CD4-positive, alpha-beta T cell treated with Interleukin-1 beta for 1 hour (primary cell): ENCODE measurements around the gene TMEM186.

Experiments used
- DNase-seq, 2 donors: peaks; one replicate each; pipeline ENCODE4 v3.0.0-alpha.2; 2020 to 2022

TMEM186 gene

GRCh38 chr16:8768283-8768682, 29.2 kb downstream of the TMEM186 start:
- no peak for DNase-seq

GRCh38 chr16:8767176-8767575, 30.3 kb downstream of the TMEM186 start:
- no peak for DNase-seq

GRCh38 chr16:8764525-8765250, 32.8 kb downstream of the TMEM186 start:
- no peak for DNase-seq

GRCh38 chr16:8763899-8764298, 33.5 kb downstream of the TMEM186 start:
- no peak for DNase-seq

GRCh38 chr16:8763083-8763482, 34.4 kb downstream of the TMEM186 start:
- no peak for DNase-seq

- no peak for DNase-seq
Measured at GRCh38 chr16:8762254-8762653, 35.2 kb downstream of the TMEM186 start.

GRCh38 chr16:8761078-8761477, 36.4 kb downstream of the TMEM186 start:
- no peak for DNase-seq

- DNase-seq, result no peak
Measured at GRCh38 chr16:8760021-8760420, 37.4 kb downstream of the TMEM186 start.

GRCh38 chr16:8758022-8758421, 39.4 kb downstream of the TMEM186 start:
- DNase-seq, result no peak

- DNase-seq, result no peak
Measured at GRCh38 chr16:8756755-8757154, 40.7 kb downstream of the TMEM186 start.

GRCh38 chr16:8753416-8754054, 43.9 kb downstream of the TMEM186 start:
- DNase-seq, result no peak

- no peak for DNase-seq
Measured at GRCh38 chr16:8752706-8753105, 44.7 kb downstream of the TMEM186 start.

- no peak for DNase-seq
Measured at GRCh38 chr16:8751481-8752311, 45.7 kb downstream of the TMEM186 start.

- DNase-seq, result peak in 1 of 2 donors; percentile 19
Measured at GRCh38 chr16:8748944-8749343, 48.5 kb downstream of the TMEM186 start.
